GM12873 (cell line): ENCODE measurements around the gene PEX14.

ENCODE experiments used
- CTCF ChIP-seq: IDR thresholded peaks from 2 replicates; pipeline ENCODE4 v1.5.1; 2012; ENCODE audit warnings: low read depth, mild to moderate bottlenecking, moderate library complexity, low read length, control low read depth; ENCODE audit not compliant: insufficient read depth; ENCODE audit errors: missing control alignments

The PEX14 gene

GRCh38 chr1:10651793-10652192, 177.0 kb downstream of the PEX14 start:
- no peak for TF ChIP-seq CTCF

GRCh38 chr1:10652626-10653025, 177.9 kb downstream of the PEX14 start:
- TF ChIP-seq CTCF: no peak

DNA sequence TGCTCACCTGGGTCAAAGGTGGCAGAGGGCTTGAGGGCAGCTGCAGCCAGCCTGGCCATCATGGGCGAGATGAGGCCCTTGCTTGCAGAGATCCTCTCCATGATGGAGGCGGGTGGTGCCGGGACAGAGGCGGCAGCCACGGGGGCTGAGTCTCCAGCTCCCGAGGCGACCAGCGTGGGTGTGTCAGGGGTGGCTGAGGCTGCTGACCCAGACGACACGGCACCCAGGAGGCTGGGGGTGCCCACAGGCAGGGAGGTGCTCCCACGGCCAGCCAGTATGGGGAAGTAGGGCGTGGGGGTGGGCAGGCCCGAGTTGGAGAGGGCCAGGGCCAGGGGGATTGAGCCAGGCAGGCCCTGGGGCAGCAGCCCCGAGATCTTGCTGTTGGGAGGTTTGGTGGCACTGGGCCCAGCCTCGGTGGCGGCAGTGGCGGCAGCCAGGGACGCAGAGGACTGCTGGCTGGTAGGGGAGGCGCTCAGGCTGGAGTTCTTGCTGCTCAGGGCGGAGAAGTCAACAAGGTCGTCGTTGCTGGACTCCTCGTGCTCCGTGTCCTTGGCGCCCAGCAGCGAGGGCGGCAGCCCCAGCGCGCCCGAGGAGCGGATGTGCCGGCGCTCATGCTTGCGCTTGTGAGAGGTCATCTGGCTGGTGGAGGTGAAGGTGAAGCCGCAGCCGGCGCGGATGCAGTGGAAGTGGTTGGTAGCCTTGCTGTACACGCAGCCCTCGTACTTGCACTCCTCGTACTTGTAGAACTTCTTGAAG, 178.8 kb downstream of the PEX14 start:
- no peak for TF ChIP-seq CTCF

DNA sequence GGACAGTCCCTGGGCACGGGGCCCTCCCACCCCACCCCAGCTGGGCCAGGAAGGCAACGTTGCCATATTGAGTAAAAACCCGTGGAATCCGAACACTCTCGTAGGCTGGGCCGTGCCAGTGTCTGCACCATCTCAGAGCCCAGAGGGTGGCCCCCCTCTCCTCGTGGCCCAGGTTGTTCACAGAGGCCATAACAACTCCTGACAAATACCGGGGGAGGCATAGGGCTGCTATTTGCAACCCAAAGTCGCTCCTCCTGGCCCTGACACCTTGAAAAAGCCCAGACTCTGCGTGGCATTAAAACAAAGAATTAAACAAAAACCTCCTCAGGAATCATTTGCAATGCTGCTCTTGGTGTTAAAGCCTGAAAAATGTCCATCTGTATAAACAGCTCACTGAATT, 180.3 kb downstream of the PEX14 start:
- no peak for TF ChIP-seq CTCF

- TF ChIP-seq CTCF: no peak
Measured at GRCh38 chr1:10656431-10656830, 181.7 kb downstream of the PEX14 start.

DNA sequence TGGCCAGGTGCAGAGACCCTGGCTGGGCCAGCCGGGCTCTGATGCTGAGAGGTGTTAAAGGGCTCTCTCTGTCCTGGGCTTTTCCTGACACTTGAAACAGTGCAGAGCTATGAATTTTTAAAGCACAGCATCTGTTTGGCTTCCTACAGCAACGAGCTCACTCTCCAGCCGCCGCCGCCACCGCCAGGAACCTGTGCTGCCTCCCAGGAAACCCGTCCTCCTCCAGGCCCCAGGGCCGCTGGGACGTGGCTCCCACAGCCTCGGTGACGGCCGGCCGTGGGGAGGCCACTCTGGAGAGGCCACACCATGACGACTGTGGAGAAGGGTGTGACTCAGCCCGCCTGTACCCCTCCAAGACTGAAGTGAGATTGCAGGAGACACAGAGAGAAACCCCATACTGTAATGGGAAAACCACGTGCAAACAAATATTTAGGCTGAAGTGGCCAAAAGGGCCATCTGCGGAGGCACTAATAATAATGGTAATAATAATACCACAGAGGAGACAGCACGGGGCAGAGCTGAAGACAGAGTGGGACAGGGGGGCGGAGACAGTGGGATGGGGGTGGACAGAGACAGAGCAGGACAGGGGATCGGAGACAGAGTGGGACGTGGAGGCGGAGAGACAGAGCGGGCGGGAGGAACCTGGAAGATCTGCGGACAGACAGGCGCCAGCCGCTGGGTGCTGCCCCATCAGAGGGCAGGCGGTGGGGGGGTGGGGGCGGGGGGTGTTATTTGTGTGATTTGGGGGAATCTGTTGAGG, 182.5 kb downstream of the PEX14 start:
- no peak for TF ChIP-seq CTCF

- TF ChIP-seq CTCF: no peak
Measured at GRCh38 chr1:10658396-10659066, 183.8 kb downstream of the PEX14 start.
